IMR-90 (cell line): ENCODE results near the gene SELENOV. TPM values are rescaled to one million over a fixed set of nuclear protein-coding genes. Genes with fewer than 3 reads are reported as not detected.
A peak's percentile ranks its signal among the peaks of the same experiment; 100 is the strongest.

Experiments
- ATAC-seq: fragments of 200-7000 bp; cut with Tn5 transposase; 2 replicates; pipeline ENCODE4 v1.9.1; 2020; ENCODE audit warnings: low read depth, mild to moderate bottlenecking, moderate library complexity
- BruUV-seq: library from RNA; stranded (reverse); fragments of 400-500 nt; replicated peaks from 2 replicates; lab custom pipeline; 2021; lab: Mats Ljungman, UMichigan
- CTCF ChIA-PET: fragments of 300-600 bp; formaldehyde crosslinking; extraction: SDS; loops from one replicate; lab custom pipeline; 2021; ENCODE audit warnings: antibody characterized with exemption; lab: Yijun Ruan, JAX
- POLR2A ChIA-PET: fragments of 300-600 bp; sonication (Branson Sonifier 250); formaldehyde crosslinking; loops from one replicate; lab custom pipeline; 2022; ENCODE audit warnings: antibody characterized with exemption; ENCODE audit not compliant: unreplicated experiment; lab: Charles Lee
- DNase-seq: peaks from one replicate; pipeline ENCODE4 v3.0.0; 2013
- H2AFZ ChIP-seq: replicated peaks from 2 replicates; pipeline ENCODE3; 2013; ENCODE audit warnings: low read length, mild to moderate bottlenecking; ENCODE audit not compliant: poor library complexity
- H2AK5ac ChIP-seq: 2 replicates; pipeline ENCODE4 v1.6.1; 2013; ENCODE audit warnings: low read depth, low read length, inconsistent platforms
- H2AK9ac ChIP-seq: replicated peaks from 2 replicates; pipeline ENCODE3; 2013; ENCODE audit warnings: mild to moderate bottlenecking, low read depth, low read length, moderate library complexity; ENCODE audit not compliant: poor library complexity
- H2BK120ac ChIP-seq: 2 replicates; pipeline ENCODE4 v1.6.1; 2013; ENCODE audit warnings: low read depth, low read length, inconsistent platforms
- H2BK15ac ChIP-seq: 3 replicates; pipeline ENCODE4 v1.6.1; 2013; ENCODE audit warnings: low read depth, low read length, inconsistent platforms
- H2BK20ac ChIP-seq: 2 replicates; pipeline ENCODE4 v1.6.1; 2013; ENCODE audit warnings: low read depth, mild to moderate bottlenecking, inconsistent platforms, low read length, moderate library complexity
- H2BK5ac ChIP-seq: 2 replicates; pipeline ENCODE4 v1.6.1; 2013; ENCODE audit warnings: mild to moderate bottlenecking, low read depth, low read length, inconsistent platforms; ENCODE audit not compliant: poor library complexity, severe bottlenecking
- H3K14ac ChIP-seq: replicated peaks from 2 replicates; pipeline ENCODE4 v1.6.1; 2013; ENCODE audit warnings: low read depth, low read length, inconsistent platforms
- H3K18ac ChIP-seq: 2 replicates; pipeline ENCODE4 v1.6.1; 2013; ENCODE audit warnings: low read depth, low read length, control low read depth
- H3K23ac ChIP-seq: 2 replicates; pipeline ENCODE4 v1.6.1; 2013; ENCODE audit warnings: low read depth, low read length, inconsistent platforms
- H3K27ac ChIP-seq: 2 replicates; pipeline ENCODE4 v1.5.1; 2013; ENCODE audit warnings: mild to moderate bottlenecking, control low read depth, low read length; ENCODE audit not compliant: insufficient read depth
- H3K27me3 ChIP-seq: 2 replicates; pipeline ENCODE4 v1.6.1; 2013; ENCODE audit warnings: low read length; ENCODE audit not compliant: control insufficient read depth, insufficient read depth
- H3K36me3 ChIP-seq: 2 replicates; pipeline ENCODE4 v1.6.1; 2013; ENCODE audit warnings: low read length, mixed read lengths; ENCODE audit not compliant: control insufficient read depth, insufficient read depth
- H3K4ac ChIP-seq: 2 replicates; pipeline ENCODE4 v1.6.1; 2013; ENCODE audit warnings: low read depth, low read length, inconsistent platforms
- H3K4me1 ChIP-seq: 2 replicates; pipeline ENCODE4 v1.6.1; 2013; ENCODE audit warnings: low read length, mixed read lengths; ENCODE audit not compliant: control insufficient read depth, insufficient read depth
- H3K4me2 ChIP-seq: 2 replicates; pipeline ENCODE4 v1.6.1; 2013; ENCODE audit warnings: low read depth, mild to moderate bottlenecking, control low read depth, low read length, moderate library complexity
- H3K4me3 ChIP-seq: 2 replicates; pipeline ENCODE4 v1.5.1; 2013; ENCODE audit warnings: low read depth, mild to moderate bottlenecking, control low read depth, low read length, moderate library complexity; ENCODE audit not compliant: insufficient read depth
- H3K56ac ChIP-seq: 2 replicates; pipeline ENCODE4 v1.6.1; 2013; ENCODE audit warnings: low read length, inconsistent platforms; ENCODE audit not compliant: insufficient read depth; ENCODE audit errors: extremely low read depth
- H3K79me1 ChIP-seq, 2 experiments: 2 replicates each; pipeline ENCODE4 v1.6.1; 2013; ENCODE audit warnings: low read length in 2 of 2, inconsistent platforms in 1 of 2, low read depth in 1 of 2
- H3K9ac ChIP-seq: 2 replicates; pipeline ENCODE4 v1.6.1; 2013; ENCODE audit warnings: low read depth, low read length, control low read depth
- H3K9me1 ChIP-seq: 2 replicates; pipeline ENCODE4 v1.6.1; 2013; ENCODE audit warnings: low read length, inconsistent platforms; ENCODE audit not compliant: insufficient read depth
- H3K9me3 ChIP-seq: 2 replicates; pipeline ENCODE4 v1.6.1; 2013; ENCODE audit warnings: low read length; ENCODE audit not compliant: control insufficient read depth, insufficient read depth
- H4K20me1 ChIP-seq: 2 replicates; pipeline ENCODE4 v1.6.1; 2013; ENCODE audit warnings: low read length, inconsistent platforms; ENCODE audit not compliant: insufficient read depth
- H4K5ac ChIP-seq: 2 replicates; pipeline ENCODE4 v1.6.1; 2013; ENCODE audit warnings: mild to moderate bottlenecking, low read depth, low read length, control low read depth
- H4K8ac ChIP-seq, 2 experiments: 2 replicates each; pipeline ENCODE4 v1.6.1; 2013; ENCODE audit warnings: low read depth in 2 of 2, low read length in 2 of 2, control low read depth in 1 of 2, inconsistent platforms in 1 of 2
- H4K91ac ChIP-seq: 2 replicates; pipeline ENCODE4 v1.6.1; 2013; ENCODE audit warnings: low read depth, low read length, inconsistent platforms; ENCODE audit not compliant: insufficient read depth
- BHLHE40 ChIP-seq: fragments of 150-350 bp; IDR thresholded peaks from 2 replicates; pipeline ENCODE4 v1.6.1; 2016; ENCODE audit warnings: mild to moderate bottlenecking, low read depth, low read length
- CEBPB ChIP-seq: IDR thresholded peaks from 2 replicates; pipeline ENCODE4 v1.6.1; 2012; ENCODE audit warnings: low read depth, low read length, improper control_type of control experiment
- CHD1 ChIP-seq: IDR thresholded peaks from 2 replicates; pipeline ENCODE4 v1.6.1; 2012; ENCODE audit warnings: low read depth, low read length, improper control_type of control experiment
- FOS ChIP-seq: fragments of 150-350 bp; IDR thresholded peaks from 2 replicates; pipeline ENCODE4 v1.6.1; 2016; ENCODE audit warnings: low read depth, low read length
- MAFK ChIP-seq: IDR thresholded peaks from 2 replicates; pipeline ENCODE4 v1.6.1; 2012; ENCODE audit warnings: low read depth, low read length, improper control_type of control experiment
- MAZ ChIP-seq: IDR thresholded peaks from 2 replicates; pipeline ENCODE4 v1.6.1; 2012; ENCODE audit warnings: low read depth, mild to moderate bottlenecking, low read length, improper control_type of control experiment, moderate library complexity, borderline replicate concordance
- MXI1 ChIP-seq: IDR thresholded peaks from 2 replicates; pipeline ENCODE4 v1.6.1; 2012; ENCODE audit warnings: low read depth, mild to moderate bottlenecking, low read length, moderate library complexity, borderline replicate concordance
- NFE2L2 ChIP-seq: fragments of 150-350 bp; IDR thresholded peaks from 2 replicates; pipeline ENCODE4 v1.6.1; 2016; ENCODE audit warnings: low read depth, mild to moderate bottlenecking, low read length
- POLR2A ChIP-seq: IDR thresholded peaks from 2 replicates; pipeline ENCODE4 v1.6.1; 2012; ENCODE audit warnings: mild to moderate bottlenecking, low read depth, low read length
- RAD21 ChIP-seq: IDR thresholded peaks from 2 replicates; pipeline ENCODE4 v1.6.1; 2012; ENCODE audit warnings: low read length, improper control_type of control experiment
- RCOR1 ChIP-seq: IDR thresholded peaks from 2 replicates; pipeline ENCODE4 v1.6.1; 2012; ENCODE audit warnings: mild to moderate bottlenecking, low read length, improper control_type of control experiment; ENCODE audit not compliant: insufficient replicate concordance
- RFX5 ChIP-seq: IDR thresholded peaks from 2 replicates; pipeline ENCODE4 v1.8.0; 2012; ENCODE audit warnings: low read depth, mild to moderate bottlenecking, low read length, moderate library complexity
- SMC3 ChIP-seq: fragments of 150-350 bp; IDR thresholded peaks from 2 replicates; pipeline ENCODE4 v1.6.1; 2016; ENCODE audit warnings: low read depth, mild to moderate bottlenecking, antibody characterized with exemption, low read length, moderate library complexity
- whole genome bisulfite sequencing, 2 experiments: methylation state at CpG; one replicate each; pipeline versions ENCODE4 v1.1.5 to v1.1.7; 2013; ENCODE audit warnings: missing lambda C conversion rate in 2 of 2; ENCODE audit not compliant: insufficient read length in 1 of 2; ENCODE audit errors: extremely low coverage in 2 of 2; 5-methylcytosine and 5-hydroxymethylcytosine counted together
- dilution Hi-C: fragments of 300-500 bp; cut with HindIII; formaldehyde crosslinking; loops from one replicate; pipeline ENCODE4 v1.14.3; 2018; ENCODE audit warnings: low sequenced_read_pairs; ENCODE audit not compliant: unreplicated experiment
- in situ Hi-C: fragments of 300-500 bp; cut with MboI; formaldehyde crosslinking; loops from 3 replicates; pipeline ENCODE4 v1.14.3; 2019; ENCODE audit warnings: low sequenced_read_pairs, inconsistent platforms, mixed read lengths
- intact Hi-C: fragments of 100-400 bp; cut with micrococcal nuclease; formaldehyde crosslinking; loops from 2 replicates; pipeline ENCODE4 v1.10.0; 2022
- polyA plus RNA-seq, 3 experiments: library from polyadenylated mRNA; depleted of rRNA; stranded (reverse); fragments of >200 nt; gene quantifications; 2 replicates each; pipeline ENCODE4 v1.2.3, GENCODE V29; 2012; ENCODE audit warnings: low replicate concordance in 1 of 3
- total RNA-seq: library from RNA; depleted of rRNA; stranded (reverse); fragments of >200 nt; gene quantifications from 2 replicates; pipeline ENCODE4 v1.2.3, GENCODE V29; 2012
- TF ChIP-seq, protein P1 (sequence below): fragments of 150-350 bp; IDR thresholded peaks from 2 replicates; pipeline ENCODE4 v1.6.1; 2016; ENCODE audit warnings: low read depth, mild to moderate bottlenecking, low read length, moderate library complexity, borderline replicate concordance
- TF ChIP-seq, protein P2 (sequence below): fragments of 150-350 bp; IDR thresholded peaks from 2 replicates; pipeline ENCODE4 v1.6.1; 2017; ENCODE audit warnings: mild to moderate bottlenecking, antibody characterized with exemption, low read length, low read depth
- TF ChIP-seq, protein P3 (sequence below): conservative IDR thresholded peaks from 2 replicates; pipeline ENCODE4 v1.5.1; 2012; ENCODE audit warnings: mild to moderate bottlenecking, low read depth, low read length, improper control_type of control experiment

The SELENOV gene
- total and polyA plus RNA-seq, 2 of the 4 experiments (the other 2 are of a cell fraction): not detected

DNA sequence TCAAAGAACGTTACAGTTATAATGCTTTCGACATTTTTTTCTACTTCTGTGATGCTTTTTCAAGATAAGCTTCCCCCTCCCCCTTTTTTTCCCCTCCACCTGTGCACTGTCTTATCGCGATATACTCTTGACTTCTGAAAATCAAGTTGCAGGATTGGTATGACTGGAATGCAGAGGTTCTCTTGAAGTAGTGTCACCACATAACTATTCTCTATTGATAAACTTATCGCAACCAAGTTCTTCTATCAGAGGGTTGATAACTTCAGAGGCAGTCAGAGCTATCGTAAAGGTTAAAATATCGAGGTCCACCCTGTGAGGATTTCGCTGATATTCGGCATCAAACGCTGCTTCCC, 24.2 kb downstream of the SELENOV start:
- Histone ChIP-seq H4K8ac (peak overlapping the region; percentile 13 to 65; a peak in 3 of 4 replicates), H4K20me1 (peaks cover 3% of the 10 kb centered on the region; the same call in 1 of the 2 replicates), H3K14ac (peak overlapping the region; percentile 92), H3K36me3 (no peaks in the 10 kb centered on the region), H3K23ac (peak overlapping the region; percentile 98), H3K4me3 (peak overlapping the region; percentile 89), H2BK5ac (peak overlapping the region; percentile 94), H3K18ac (peak overlapping the region; percentile 63), H3K9me3 (no peaks in the 10 kb centered on the region), H3K9ac (peak overlapping the region; percentile 99), H2AK9ac (peak overlapping the region; percentile 76), H2BK20ac (no peak overlapping the region), H3K9me1 (no peaks in the 10 kb centered on the region), H3K27me3 (no peaks in the 10 kb centered on the region), H2BK120ac (no peak overlapping the region), H4K91ac (peak overlapping the region; percentile 30; the same call in 1 of the 2 replicates), H2BK15ac (no peak overlapping the region), H3K56ac (peak overlapping the region; percentile 92), H3K27ac (peak overlapping the region; percentile 91), H2AFZ (peak overlapping the region; percentile 100), H3K4me1 (no peaks in the 10 kb centered on the region), H2AK5ac (0 out of 2 replicates have a peak overlapping the region, but pooled peaks have one; percentile 69), H3K79me1 (peaks cover 0 to 25% of the 10 kb centered on the region in 2 experiments; a peak in 3 of 4 replicates), H3K4me2 (peak overlapping the region; percentile 95), H3K4ac (peak overlapping the region; percentile 88), H4K5ac (peak overlapping the region; percentile 46; the same call in 1 of the 2 replicates)
- ChIA-PET CTCF (interaction anchor here (1.8 kb wide), 1 partner anchor 99 kb away, joined by 8 read pairs; no protein-coding TSS in a partner anchor), POLR2A (interaction anchor here (0.6 kb wide), 1 partner anchor 294 kb away, joined by 3 read pairs; no protein-coding TSS in a partner anchor)
- WGBS, 2 experiments: 0% methylated on average over 5 of the region's 10 CpGs; no CpG with 5 or more reads in 1 of the 2 experiments
- DNase-seq (peak; percentile 54), ATAC-seq (peak; percentile 3)
- TSS peak; percentile 80 for BruUV-seq
- TF ChIP-seq RAD21: no peak
- TF ChIP-seq BHLHE40: no peak
- TF ChIP-seq, protein P1, sequence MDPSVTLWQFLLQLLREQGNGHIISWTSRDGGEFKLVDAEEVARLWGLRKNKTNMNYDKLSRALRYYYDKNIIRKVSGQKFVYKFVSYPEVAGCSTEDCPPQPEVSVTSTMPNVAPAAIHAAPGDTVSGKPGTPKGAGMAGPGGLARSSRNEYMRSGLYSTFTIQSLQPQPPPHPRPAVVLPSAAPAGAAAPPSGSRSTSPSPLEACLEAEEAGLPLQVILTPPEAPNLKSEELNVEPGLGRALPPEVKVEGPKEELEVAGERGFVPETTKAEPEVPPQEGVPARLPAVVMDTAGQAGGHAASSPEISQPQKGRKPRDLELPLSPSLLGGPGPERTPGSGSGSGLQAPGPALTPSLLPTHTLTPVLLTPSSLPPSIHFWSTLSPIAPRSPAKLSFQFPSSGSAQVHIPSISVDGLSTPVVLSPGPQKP: no peak
- TF ChIP-seq RCOR1: no peak
- TF ChIP-seq, protein P2, sequence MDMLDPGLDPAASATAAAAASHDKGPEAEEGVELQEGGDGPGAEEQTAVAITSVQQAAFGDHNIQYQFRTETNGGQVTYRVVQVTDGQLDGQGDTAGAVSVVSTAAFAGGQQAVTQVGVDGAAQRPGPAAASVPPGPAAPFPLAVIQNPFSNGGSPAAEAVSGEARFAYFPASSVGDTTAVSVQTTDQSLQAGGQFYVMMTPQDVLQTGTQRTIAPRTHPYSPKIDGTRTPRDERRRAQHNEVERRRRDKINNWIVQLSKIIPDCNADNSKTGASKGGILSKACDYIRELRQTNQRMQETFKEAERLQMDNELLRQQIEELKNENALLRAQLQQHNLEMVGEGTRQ: no peak
- TF ChIP-seq CHD1: no peak
- no peak for TF ChIP-seq SMC3
- TF ChIP-seq MAZ: no peak
- TF ChIP-seq FOS: no peak
- TF ChIP-seq, protein P3, sequence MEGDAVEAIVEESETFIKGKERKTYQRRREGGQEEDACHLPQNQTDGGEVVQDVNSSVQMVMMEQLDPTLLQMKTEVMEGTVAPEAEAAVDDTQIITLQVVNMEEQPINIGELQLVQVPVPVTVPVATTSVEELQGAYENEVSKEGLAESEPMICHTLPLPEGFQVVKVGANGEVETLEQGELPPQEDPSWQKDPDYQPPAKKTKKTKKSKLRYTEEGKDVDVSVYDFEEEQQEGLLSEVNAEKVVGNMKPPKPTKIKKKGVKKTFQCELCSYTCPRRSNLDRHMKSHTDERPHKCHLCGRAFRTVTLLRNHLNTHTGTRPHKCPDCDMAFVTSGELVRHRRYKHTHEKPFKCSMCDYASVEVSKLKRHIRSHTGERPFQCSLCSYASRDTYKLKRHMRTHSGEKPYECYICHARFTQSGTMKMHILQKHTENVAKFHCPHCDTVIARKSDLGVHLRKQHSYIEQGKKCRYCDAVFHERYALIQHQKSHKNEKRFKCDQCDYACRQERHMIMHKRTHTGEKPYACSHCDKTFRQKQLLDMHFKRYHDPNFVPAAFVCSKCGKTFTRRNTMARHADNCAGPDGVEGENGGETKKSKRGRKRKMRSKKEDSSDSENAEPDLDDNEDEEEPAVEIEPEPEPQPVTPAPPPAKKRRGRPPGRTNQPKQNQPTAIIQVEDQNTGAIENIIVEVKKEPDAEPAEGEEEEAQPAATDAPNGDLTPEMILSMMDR: no peak
- no peak for TF ChIP-seq MAFK
- TF ChIP-seq CEBPB: no peak
- TF ChIP-seq NFE2L2: no peak
- no peak for TF ChIP-seq MXI1
- no peak for TF ChIP-seq POLR2A
- no peak for TF ChIP-seq RFX5
- intact Hi-C loops (no loop called here), in situ Hi-C loops (no loop called here), dilution Hi-C loops (no loop called here)
